Measurements from ENCODE around the gene STX8. TPM values are rescaled to one million over a fixed set of nuclear protein-coding genes. Genes with fewer than 3 reads are reported as not detected.

Gene STX8
- total RNA-seq, 4 donors from 2014 or later, result 38.8 to 102 (median 68.5) TPM

- Histone ChIP-seq H3K9me3 (no peaks in the 10 kb centered on the region), H3K4me3 (no peak overlapping the region), H3K27ac (no peak overlapping the region), H3K4me1 (no peaks in the 10 kb centered on the region), H3K36me3 (no peaks in the 10 kb centered on the region), H3K27me3 (no peaks in the 10 kb centered on the region)
- TF ChIP-seq POLR2A (IDR thresholded peaks at IDR 0.05) (no peak), CTCF (IDR thresholded peaks at IDR 0.05) (no peak)
- DNase-seq, result peak in 1 of 3 donors; percentile 38
These were observed 103.1 kb downstream of the STX8 start for GRCh38 chr17:9472541-9472940.

- peak in 1 of 3 donors; percentile 9 for DNase-seq
- no peak overlapping the region for H3K4me3 ChIP-seq
- TF ChIP-seq CTCF (IDR thresholded peaks at IDR 0.05) (no peak), POLR2A (IDR thresholded peaks at IDR 0.05) (no peak)
- no peaks in the 10 kb centered on the region for H3K27me3 ChIP-seq
- no peaks in the 10 kb centered on the region for H3K4me1 ChIP-seq
- H3K27ac ChIP-seq, result no peak overlapping the region
- no peaks in the 10 kb centered on the region for H3K36me3 ChIP-seq
- H3K9me3 ChIP-seq, result no peaks in the 10 kb centered on the region
These were observed 103.5 kb downstream of the STX8 start for GRCh38 chr17:9472094-9472493.

GRCh38 chr17:9470171-9470570 lies 105.4 kb downstream of the STX8 start:
- peak in 1 of 3 donors; percentile 15 for DNase-seq
- no peaks in the 10 kb centered on the region for H3K36me3 ChIP-seq
- H3K9me3 ChIP-seq, result no peaks in the 10 kb centered on the region
- no peaks in the 10 kb centered on the region for H3K27me3 ChIP-seq
- TF ChIP-seq CTCF (IDR thresholded peaks at IDR 0.05) (no peak), POLR2A (IDR thresholded peaks at IDR 0.05) (no peak)
- H3K4me3 ChIP-seq, result no peak overlapping the region
- H3K27ac ChIP-seq, result no peak overlapping the region
- H3K4me1 ChIP-seq, result no peaks in the 10 kb centered on the region

DNA sequence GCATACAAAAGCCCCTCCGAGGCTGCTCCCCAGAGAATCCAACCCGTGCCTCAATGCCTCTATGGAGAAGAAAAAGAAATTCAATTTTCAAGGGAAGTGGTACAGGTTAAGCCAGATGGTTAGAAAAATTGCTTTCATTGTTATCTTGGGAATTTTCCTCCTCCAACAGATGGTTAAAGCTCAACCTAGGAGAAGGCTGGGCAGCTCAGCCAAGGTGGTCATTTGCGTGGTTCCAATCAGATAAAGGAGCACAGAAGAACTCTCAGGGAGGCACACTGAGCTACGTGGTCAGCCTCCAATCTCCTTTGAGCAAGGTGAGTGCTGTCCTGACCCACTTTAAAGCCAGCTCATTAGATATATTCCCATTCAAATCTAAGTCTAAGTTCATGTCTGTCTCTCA lies 106.7 kb downstream of the STX8 start:
- H3K4me3 ChIP-seq, result no peak overlapping the region
- H3K9me3 ChIP-seq, result no peaks in the 10 kb centered on the region
- no peak for DNase-seq
- H3K27me3 ChIP-seq, result no peaks in the 10 kb centered on the region
- TF ChIP-seq CTCF (IDR thresholded peaks at IDR 0.05) (no peak), POLR2A (IDR thresholded peaks at IDR 0.05) (no peak)
- H3K36me3 ChIP-seq, result no peaks in the 10 kb centered on the region
- H3K27ac ChIP-seq, result no peak overlapping the region
- peaks cover 0 to 4% (median 0%) of the 10 kb centered on the region in 4 donors for H3K4me1 ChIP-seq

DNA sequence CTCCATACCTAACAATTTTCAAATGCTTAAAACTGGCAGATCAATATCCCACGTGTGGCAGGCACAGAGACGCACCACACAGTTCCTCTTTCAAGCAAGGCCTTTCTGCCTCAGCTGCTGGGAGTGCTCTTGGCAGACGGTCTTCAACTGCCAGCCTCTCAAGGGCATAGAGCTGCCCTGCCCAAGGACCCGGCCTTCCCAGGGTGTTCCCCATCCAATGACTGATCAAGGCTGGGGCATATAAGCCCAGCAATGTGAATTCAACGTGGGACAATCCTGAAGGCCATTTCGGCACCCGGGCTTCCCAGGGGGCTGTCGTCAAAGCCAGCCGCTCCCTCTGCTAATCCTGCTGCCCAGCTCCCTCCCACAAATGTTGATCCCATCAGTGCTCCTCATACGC lies 107.1 kb downstream of the STX8 start:
- peak in 1 of 3 donors; percentile 31 for DNase-seq
- H3K36me3 ChIP-seq, result no peaks in the 10 kb centered on the region
- no peak overlapping the region for H3K4me3 ChIP-seq
- no peak for TF ChIP-seq CTCF (IDR thresholded peaks at IDR 0.05)
- TF ChIP-seq POLR2A (IDR thresholded peaks at IDR 0.05), result no peak
- H3K4me1 ChIP-seq, result peaks cover 0 to 7% (median 0%) of the 10 kb centered on the region in 4 donors
- no peaks in the 10 kb centered on the region for H3K9me3 ChIP-seq
- H3K27me3 ChIP-seq, result no peaks in the 10 kb centered on the region
- no peak overlapping the region for H3K27ac ChIP-seq

DNA sequence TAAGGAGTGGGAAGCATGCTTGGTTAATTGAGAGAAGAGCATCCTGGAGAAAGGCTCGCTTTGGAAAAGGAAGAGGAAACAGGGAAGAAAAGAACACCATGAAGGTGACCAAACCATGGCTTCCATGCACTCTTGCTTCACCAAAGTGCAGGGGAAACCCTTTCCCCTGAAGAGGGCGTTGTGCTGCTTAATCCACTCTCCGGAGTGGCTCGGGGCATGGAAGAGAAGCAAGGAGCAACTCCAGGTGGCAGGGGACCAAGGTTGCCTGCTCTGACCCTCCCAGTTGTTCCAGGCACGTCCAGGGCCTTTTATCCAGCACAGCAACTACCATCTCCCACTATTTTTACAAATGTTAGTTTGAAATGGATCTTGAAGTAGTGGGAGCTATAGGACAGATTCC lies 108.1 kb downstream of the STX8 start:
- DNase-seq, result peak in 1 of 3 donors; percentile 14
- H3K4me1 ChIP-seq, result peaks cover 0 to 7% (median 0%) of the 10 kb centered on the region in 4 donors
- H3K27me3 ChIP-seq, result no peaks in the 10 kb centered on the region
- no peaks in the 10 kb centered on the region for H3K9me3 ChIP-seq
- H3K36me3 ChIP-seq, result no peaks in the 10 kb centered on the region
- no peak overlapping the region for H3K4me3 ChIP-seq
- H3K27ac ChIP-seq, result no peak overlapping the region
- TF ChIP-seq POLR2A (IDR thresholded peaks at IDR 0.05), result no peak
- no peak for TF ChIP-seq CTCF (IDR thresholded peaks at IDR 0.05)

Data from Peyer's patch (tissue), 4 donors.